Neural crest cell (in vitro differentiated cells): ENCODE results near the gene WDR7. TPM values are rescaled to one million over a fixed set of nuclear protein-coding genes. Genes with fewer than 3 reads are reported as not detected.

Source experiments
- DNase-seq: peaks from one replicate; pipeline ENCODE4 v3.0.0; 2021; ENCODE audit warnings: low read depth, mixed read lengths, low spot score
- H3K27ac Mint-ChIP-seq: one replicate; pipeline ENCODE4 v1.8.0; 2021; ENCODE audit warnings: mild to moderate bottlenecking, mixed read lengths; ENCODE audit not compliant: unreplicated experiment
- H3K27me3 Mint-ChIP-seq: 2 replicates; pipeline ENCODE4 v1.8.0; 2021; ENCODE audit warnings: low read depth, mild to moderate bottlenecking, mixed read lengths
- H3K36me3 Mint-ChIP-seq: 2 replicates; pipeline ENCODE4 v1.8.0; 2021; ENCODE audit warnings: low read depth, mild to moderate bottlenecking, mixed read lengths
- H3K4me1 Mint-ChIP-seq: 2 replicates; pipeline ENCODE4 v1.8.0; 2021; ENCODE audit warnings: mixed read lengths
- H3K4me3 Mint-ChIP-seq: one replicate; pipeline ENCODE4 v1.8.0; 2021; ENCODE audit warnings: mild to moderate bottlenecking, mixed read lengths
- H3K9me3 Mint-ChIP-seq: 2 replicates; pipeline ENCODE4 v1.8.0; 2021; ENCODE audit warnings: mixed read lengths
- CTCF ChIP-seq: fragments of 200-600 bp; sonication (generic); conservative IDR thresholded peaks from 2 replicates; pipeline ENCODE4 v1.5.0; 2021; ENCODE audit warnings: antibody characterized with exemption, mild to moderate bottlenecking
- total RNA-seq: library from RNA; stranded (reverse); gene quantifications from 2 replicates; pipeline ENCODE4 v1.2.1, GENCODE V29; 2021

WDR7 gene
- total RNA-seq, 1 donor from 2014 or later, result 17.3 TPM

- DNase-seq, result no peak
- H3K4me1 Mint-ChIP-seq, result peaks cover 4% of the 10 kb centered on the region
- H3K27ac Mint-ChIP-seq, result no peak overlapping the region
- no peaks in the 10 kb centered on the region for H3K9me3 Mint-ChIP-seq
- H3K27me3 Mint-ChIP-seq, result no peaks in the 10 kb centered on the region
- H3K36me3 Mint-ChIP-seq, result peaks cover 2% of the 10 kb centered on the region
- no peak overlapping the region for H3K4me3 Mint-ChIP-seq
- no peak for TF ChIP-seq CTCF
Observed at GRCh38 chr18:56890632-56891031, 239.5 kb downstream of the WDR7 start.

- H3K4me3 Mint-ChIP-seq, result no peak overlapping the region
- DNase-seq, result no peak
- no peaks in the 10 kb centered on the region for H3K36me3 Mint-ChIP-seq
- H3K9me3 Mint-ChIP-seq, result no peaks in the 10 kb centered on the region
- H3K27ac Mint-ChIP-seq, result no peak overlapping the region
- peaks cover 4% of the 10 kb centered on the region for H3K4me1 Mint-ChIP-seq
- no peak for TF ChIP-seq CTCF
- no peaks in the 10 kb centered on the region for H3K27me3 Mint-ChIP-seq
Observed at GRCh38 chr18:56891116-56891515, 240.0 kb downstream of the WDR7 start.

- DNase-seq, result no peak
- no peak overlapping the region for H3K27ac Mint-ChIP-seq
- no peaks in the 10 kb centered on the region for H3K9me3 Mint-ChIP-seq
- H3K27me3 Mint-ChIP-seq, result no peaks in the 10 kb centered on the region
- no peak overlapping the region for H3K4me3 Mint-ChIP-seq
- TF ChIP-seq CTCF, result no peak
- peaks cover 4% of the 10 kb centered on the region for H3K4me1 Mint-ChIP-seq
- no peaks in the 10 kb centered on the region for H3K36me3 Mint-ChIP-seq
Observed at GRCh38 chr18:56891870-56892269, 240.7 kb downstream of the WDR7 start.

GRCh38 chr18:56897122-56897521 lies 246.0 kb downstream of the WDR7 start:
- H3K27ac Mint-ChIP-seq, result no peak overlapping the region
- no peak overlapping the region for H3K4me3 Mint-ChIP-seq
- no peak for DNase-seq
- H3K36me3 Mint-ChIP-seq, result no peaks in the 10 kb centered on the region
- no peak for TF ChIP-seq CTCF
- peaks cover 13% of the 10 kb centered on the region for H3K4me1 Mint-ChIP-seq
- no peaks in the 10 kb centered on the region for H3K9me3 Mint-ChIP-seq
- no peaks in the 10 kb centered on the region for H3K27me3 Mint-ChIP-seq

- TF ChIP-seq CTCF, result no peak
- no peak overlapping the region for H3K27ac Mint-ChIP-seq
- H3K27me3 Mint-ChIP-seq, result no peaks in the 10 kb centered on the region
- no peak for DNase-seq
- H3K4me3 Mint-ChIP-seq, result no peak overlapping the region
- H3K36me3 Mint-ChIP-seq, result no peaks in the 10 kb centered on the region
- H3K9me3 Mint-ChIP-seq, result no peaks in the 10 kb centered on the region
- H3K4me1 Mint-ChIP-seq, result peaks cover 17% of the 10 kb centered on the region
Observed at GRCh38 chr18:56899660-56900059, 248.5 kb downstream of the WDR7 start.
